AG04449 (cell line): ENCODE data around the gene PML.
"Not testable (repeated sequence)": the region's sequence is repeated elsewhere in the genome, so short reads cannot be mapped to it uniquely, and the experiment has no call there.

Source experiments
- CTCF ChIA-PET: fragments of 350-600 bp; formaldehyde crosslinking; extraction: SDS; loops from one replicate; lab custom pipeline; 2021; ENCODE audit warnings: antibody characterized with exemption; lab: Yijun Ruan, JAX
- POLR2A ChIA-PET: fragments of 400-600, 350-600 bp; formaldehyde crosslinking; extraction: SDS; loops from one replicate; lab custom pipeline; 2020; ENCODE audit warnings: antibody characterized with exemption, inconsistent platforms; lab: Yijun Ruan, JAX
- DNase-seq: peaks from one replicate; pipeline ENCODE4 v3.0.0-alpha.2; 2010; ENCODE audit warnings: low read depth, low spot score
- H3K4me3 ChIP-seq: 2 replicates; pipeline ENCODE4 v1.5.1; 2011; ENCODE audit warnings: low read depth, mild to moderate bottlenecking, control low read depth, low read length
- TF ChIP-seq, protein P1 (sequence below): IDR thresholded peaks from one replicate; pipeline ENCODE4 v1.5.1; 2011; ENCODE audit warnings: mild to moderate bottlenecking, moderate library complexity, low read length, control low read depth, inconsistent platforms; ENCODE audit not compliant: insufficient read depth; ENCODE audit errors: missing control alignments

PML gene

DNA sequence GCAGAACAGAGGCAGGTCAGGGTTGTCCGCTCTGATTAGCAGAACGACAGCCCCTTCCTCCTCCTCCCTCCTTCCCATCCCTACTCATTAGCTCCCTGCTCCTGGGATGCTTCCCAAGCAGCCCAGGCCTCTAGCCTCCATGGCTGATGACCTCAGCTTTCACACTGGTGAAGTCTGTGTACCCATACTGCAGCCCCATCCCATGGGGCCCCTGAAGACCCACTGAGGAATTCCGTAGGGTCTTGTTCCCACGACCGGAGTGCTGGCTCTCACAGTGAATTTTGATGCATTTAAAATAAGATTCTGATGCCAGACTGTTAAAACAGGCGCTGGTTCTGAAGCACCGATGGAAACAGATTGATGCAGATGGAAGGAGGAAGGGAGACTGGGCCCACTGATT, 51.8 kb downstream of the PML start:
- POLR2A ChIA-PET = no interaction called here
- no peak for DNase-seq
- CTCF ChIA-PET = interaction anchor here (1.0 to 25.5 kb wide), 10 partner anchors 6 to 273 kb away, joined by 3 to 554 read pairs (median 6); no protein-coding TSS in a partner anchor
- TF ChIP-seq, protein P1, sequence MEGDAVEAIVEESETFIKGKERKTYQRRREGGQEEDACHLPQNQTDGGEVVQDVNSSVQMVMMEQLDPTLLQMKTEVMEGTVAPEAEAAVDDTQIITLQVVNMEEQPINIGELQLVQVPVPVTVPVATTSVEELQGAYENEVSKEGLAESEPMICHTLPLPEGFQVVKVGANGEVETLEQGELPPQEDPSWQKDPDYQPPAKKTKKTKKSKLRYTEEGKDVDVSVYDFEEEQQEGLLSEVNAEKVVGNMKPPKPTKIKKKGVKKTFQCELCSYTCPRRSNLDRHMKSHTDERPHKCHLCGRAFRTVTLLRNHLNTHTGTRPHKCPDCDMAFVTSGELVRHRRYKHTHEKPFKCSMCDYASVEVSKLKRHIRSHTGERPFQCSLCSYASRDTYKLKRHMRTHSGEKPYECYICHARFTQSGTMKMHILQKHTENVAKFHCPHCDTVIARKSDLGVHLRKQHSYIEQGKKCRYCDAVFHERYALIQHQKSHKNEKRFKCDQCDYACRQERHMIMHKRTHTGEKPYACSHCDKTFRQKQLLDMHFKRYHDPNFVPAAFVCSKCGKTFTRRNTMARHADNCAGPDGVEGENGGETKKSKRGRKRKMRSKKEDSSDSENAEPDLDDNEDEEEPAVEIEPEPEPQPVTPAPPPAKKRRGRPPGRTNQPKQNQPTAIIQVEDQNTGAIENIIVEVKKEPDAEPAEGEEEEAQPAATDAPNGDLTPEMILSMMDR = no peak
- H3K4me3 ChIP-seq = no peak overlapping the region

DNA sequence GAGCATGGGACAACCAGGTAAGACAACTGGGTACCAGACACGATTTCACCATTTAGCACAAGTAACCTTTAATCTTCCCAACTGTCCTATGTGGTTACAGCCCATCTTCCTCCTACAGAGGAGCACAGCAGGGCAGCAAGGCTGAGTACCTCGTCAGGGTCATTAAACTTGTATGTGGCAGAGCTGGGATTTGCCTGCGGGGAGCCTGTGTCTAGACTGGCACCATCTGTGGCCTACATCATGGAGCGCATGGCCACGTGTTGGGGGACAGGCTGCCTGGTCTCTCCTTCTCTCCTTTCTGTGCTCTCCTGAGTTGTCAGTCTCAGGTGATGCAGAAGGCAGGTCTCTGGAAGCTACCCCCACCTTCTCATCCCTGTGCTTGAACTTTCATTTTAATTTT, 55.6 kb downstream of the PML start:
- DNase-seq = no peak
- ChIA-PET POLR2A (no interaction called here), CTCF (interaction anchor here (0.8 to 25.5 kb wide), 10 partner anchors 10 to 269 kb away, joined by 3 to 554 read pairs (median 12); partner anchors contain the start of genes PML and STOML1)
- H3K4me3 ChIP-seq = no peak overlapping the region
- TF ChIP-seq, protein P1 = no peak

DNA sequence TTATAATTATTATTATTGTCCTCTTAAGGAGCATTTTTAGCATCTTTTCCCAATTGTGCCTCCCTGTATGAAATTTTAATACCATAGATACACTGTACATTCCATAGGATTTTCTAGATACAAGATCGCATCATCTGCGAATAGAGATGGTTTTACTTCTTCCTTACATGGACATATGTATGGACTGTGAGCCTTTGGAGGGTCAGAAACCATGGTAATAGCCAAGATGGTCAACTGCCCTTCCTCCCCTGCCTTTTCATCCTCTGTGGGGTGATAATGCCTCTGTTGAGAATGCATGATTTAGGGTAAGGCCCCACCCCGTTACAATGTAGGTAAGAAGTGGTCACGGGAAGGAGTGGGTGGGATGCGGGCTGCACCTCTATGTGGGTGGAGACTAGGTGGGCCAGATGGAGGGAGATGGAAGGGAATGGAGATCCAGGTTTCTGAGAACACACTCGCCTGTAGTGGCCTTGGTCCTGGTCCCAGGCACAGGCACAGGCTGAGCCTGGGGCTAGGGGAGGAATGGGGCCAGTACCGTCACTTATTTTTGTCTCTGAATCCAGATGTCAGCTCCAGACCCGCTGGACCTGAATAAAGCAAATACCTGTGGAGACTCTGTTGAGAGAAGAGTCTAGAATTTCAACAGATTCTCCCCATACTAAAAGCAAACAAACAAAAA, 56.2 kb downstream of the PML start:
- TF ChIP-seq, protein P1 = no peak
- H3K4me3 ChIP-seq = no peak overlapping the region
- ChIA-PET POLR2A (interaction anchor here (1.0 to 1.2 kb wide), 2 partner anchors 10 to 56 kb away, joined by 3 to 7 read pairs; partner anchors contain the start of gene PML), CTCF (interaction anchor here (0.9 to 25.5 kb wide), 6 partner anchors 11 to 268 kb away, joined by 3 to 554 read pairs (median 120); partner anchors contain the start of gene STOML1)
- no peak for DNase-seq

DNA sequence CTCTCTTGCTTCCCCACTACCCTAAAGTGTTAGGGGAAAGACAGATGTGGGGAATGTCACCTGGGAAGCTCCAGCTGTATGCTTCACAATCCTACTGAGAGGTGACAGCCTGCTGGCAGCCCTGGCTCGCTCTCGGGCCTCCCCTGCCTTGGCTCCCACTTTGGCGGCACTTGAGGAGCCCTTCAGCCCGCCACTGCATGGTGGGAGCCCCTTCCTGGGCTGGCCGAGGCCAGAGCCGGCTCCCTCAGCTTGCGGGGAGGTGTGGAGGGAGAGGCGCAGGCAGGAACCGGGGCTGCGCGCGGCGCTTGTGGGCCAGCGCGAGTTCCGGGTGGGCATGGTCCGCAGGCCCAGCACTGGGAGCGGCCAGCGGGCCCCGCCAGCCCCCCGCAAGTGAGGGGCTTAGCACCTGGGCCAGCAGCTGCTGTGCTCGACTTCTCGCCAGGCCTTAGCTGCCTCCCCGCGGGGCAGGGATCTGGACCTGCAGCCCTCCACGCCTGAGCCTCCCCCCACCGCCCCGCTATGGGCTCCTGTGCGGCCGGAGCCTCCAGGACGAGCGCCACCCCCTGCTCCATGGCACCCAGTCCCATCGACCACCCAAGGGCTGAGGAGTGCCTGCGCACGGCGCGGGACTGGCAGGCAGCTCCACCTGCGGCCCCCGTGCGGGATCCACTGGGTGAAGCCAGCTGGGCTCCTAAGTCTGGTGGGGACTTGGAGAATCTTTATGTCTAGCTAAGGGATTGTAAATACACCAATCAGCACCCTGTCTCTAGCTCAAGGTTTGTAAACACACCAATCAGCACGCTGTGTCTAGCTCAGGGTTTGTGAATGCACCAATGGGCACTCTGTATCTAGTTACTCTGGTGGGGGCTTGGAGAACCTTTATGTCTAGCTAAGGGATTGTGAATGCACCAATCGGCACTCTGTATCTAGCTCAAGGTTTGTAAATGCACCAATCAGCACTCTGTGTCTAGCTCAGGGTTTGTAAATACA, 58.0 kb downstream of the PML start:
- DNase-seq = not testable (repeated sequence)
- CTCF ChIA-PET = interaction anchor here (0.7 to 25.5 kb wide), 20 partner anchors 12 to 267 kb away, joined by 3 to 554 read pairs (median 5); partner anchors contain the start of genes PML and STOML1

DNA sequence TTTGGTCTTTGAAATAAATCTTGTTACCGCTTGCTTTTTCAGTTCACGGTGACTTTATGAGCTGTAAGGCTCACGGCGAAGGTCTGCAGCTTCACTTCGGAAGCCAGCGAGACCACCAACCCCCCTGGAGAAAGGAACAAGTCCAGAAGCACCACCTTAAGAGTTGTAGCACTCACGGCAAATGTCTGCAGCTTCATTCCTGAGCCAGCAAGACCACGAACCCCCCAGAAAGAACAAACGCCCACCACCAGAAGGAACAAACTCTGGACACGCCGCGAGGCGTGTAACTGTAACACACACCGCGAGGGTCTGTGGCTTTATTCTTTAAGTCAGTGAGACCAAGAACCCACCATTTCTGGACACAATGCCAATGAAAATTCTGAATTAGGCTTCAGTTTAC, 59.0 kb downstream of the PML start:
- CTCF ChIA-PET = interaction anchor here (0.6 to 25.5 kb wide), 25 partner anchors 11 to 313 kb away, joined by 3 to 554 read pairs (median 5); partner anchors contain the start of genes PML and STOML1

More for the DNA sequence above, 58.0 kb downstream of the PML start:
- POLR2A ChIA-PET = interaction anchor here (1.1 kb wide), 1 partner anchor 12 kb away, joined by 3 read pairs; no protein-coding TSS in a partner anchor
- not testable (repeated sequence) for H3K4me3 ChIP-seq

More for the DNA sequence above, 59.0 kb downstream of the PML start:
- TF ChIP-seq, protein P1 = no peak
- POLR2A ChIA-PET = no interaction called here
- DNase-seq = no peak
- no peak overlapping the region for H3K4me3 ChIP-seq
